Measurements from ENCODE around the gene RAB37. TPM values are rescaled to one million over a fixed set of nuclear protein-coding genes. Genes with fewer than 3 reads are reported as not detected.

Gene RAB37
- total RNA-seq, 1 experiment from 2014 or later: 8.9 TPM

- POLR2A ChIA-PET: no interaction called here
- Mint-ChIP-seq H3K4me1 (no peaks in the 10 kb centered on the region), H3K4me3 (no peak overlapping the region), H3K27ac (no peak overlapping the region), H3K9me3 (no peaks in the 10 kb centered on the region), H3K36me3 (no peaks in the 10 kb centered on the region), H3K27me3 (ENCODE audit: low read depth) (peaks cover 11% of the 10 kb centered on the region; the same call in 1 of the 2 replicates)
- DNase-seq (ENCODE audit: low spot score) (no peak), ATAC-seq (no peak)
- TF ChIP-seq SMAD4 (CRISPR knock-in tag; IDR thresholded peaks at IDR 0.05) (no peak), ZSCAN18 (CRISPR knock-in tag; IDR thresholded peaks at IDR 0.05) (no peak), NR2C2 (CRISPR knock-in tag; IDR thresholded peaks at IDR 0.05) (no peak), GABPB1 (CRISPR knock-in tag; IDR thresholded peaks at IDR 0.05) (no peak), ZNF138 (CRISPR knock-in tag; conservative IDR thresholded peaks at IDR 0.05) (no peak), NR3C1 (CRISPR knock-in tag; conservative IDR thresholded peaks at IDR 0.05; ENCODE audit: low read depth) (no peak), JAZF1 (CRISPR knock-in tag; IDR thresholded peaks at IDR 0.05) (no peak), SOX15 (CRISPR knock-in tag; IDR thresholded peaks at IDR 0.05) (no peak), FOXJ3 (CRISPR knock-in tag; IDR thresholded peaks at IDR 0.05; ENCODE audit: borderline replicate concordance) (no peak)
- TF ChIP-seq, protein P1, sequence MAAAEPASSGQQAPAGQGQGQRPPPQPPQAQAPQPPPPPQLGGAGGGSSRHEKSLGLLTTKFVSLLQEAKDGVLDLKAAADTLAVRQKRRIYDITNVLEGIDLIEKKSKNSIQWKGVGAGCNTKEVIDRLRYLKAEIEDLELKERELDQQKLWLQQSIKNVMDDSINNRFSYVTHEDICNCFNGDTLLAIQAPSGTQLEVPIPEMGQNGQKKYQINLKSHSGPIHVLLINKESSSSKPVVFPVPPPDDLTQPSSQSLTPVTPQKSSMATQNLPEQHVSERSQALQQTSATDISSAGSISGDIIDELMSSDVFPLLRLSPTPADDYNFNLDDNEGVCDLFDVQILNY (CRISPR knock-in tag; IDR thresholded peaks at IDR 0.05): no peak
- TF ChIP-seq, protein P2, sequence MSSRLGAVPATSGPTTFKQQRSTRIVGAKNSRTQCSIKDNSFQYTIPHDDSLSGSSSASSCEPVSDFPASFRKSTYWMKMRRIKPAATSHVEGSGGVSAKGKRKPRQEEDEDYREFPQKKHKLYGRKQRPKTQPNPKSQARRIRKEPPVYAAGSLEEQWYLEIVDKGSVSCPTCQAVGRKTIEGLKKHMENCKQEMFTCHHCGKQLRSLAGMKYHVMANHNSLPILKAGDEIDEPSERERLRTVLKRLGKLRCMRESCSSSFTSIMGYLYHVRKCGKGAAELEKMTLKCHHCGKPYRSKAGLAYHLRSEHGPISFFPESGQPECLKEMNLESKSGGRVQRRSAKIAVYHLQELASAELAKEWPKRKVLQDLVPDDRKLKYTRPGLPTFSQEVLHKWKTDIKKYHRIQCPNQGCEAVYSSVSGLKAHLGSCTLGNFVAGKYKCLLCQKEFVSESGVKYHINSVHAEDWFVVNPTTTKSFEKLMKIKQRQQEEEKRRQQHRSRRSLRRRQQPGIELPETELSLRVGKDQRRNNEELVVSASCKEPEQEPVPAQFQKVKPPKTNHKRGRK (CRISPR knock-in tag; IDR thresholded peaks at IDR 0.05; ENCODE audit: borderline replicate concordance): no peak
- TF ChIP-seq, protein P3, sequence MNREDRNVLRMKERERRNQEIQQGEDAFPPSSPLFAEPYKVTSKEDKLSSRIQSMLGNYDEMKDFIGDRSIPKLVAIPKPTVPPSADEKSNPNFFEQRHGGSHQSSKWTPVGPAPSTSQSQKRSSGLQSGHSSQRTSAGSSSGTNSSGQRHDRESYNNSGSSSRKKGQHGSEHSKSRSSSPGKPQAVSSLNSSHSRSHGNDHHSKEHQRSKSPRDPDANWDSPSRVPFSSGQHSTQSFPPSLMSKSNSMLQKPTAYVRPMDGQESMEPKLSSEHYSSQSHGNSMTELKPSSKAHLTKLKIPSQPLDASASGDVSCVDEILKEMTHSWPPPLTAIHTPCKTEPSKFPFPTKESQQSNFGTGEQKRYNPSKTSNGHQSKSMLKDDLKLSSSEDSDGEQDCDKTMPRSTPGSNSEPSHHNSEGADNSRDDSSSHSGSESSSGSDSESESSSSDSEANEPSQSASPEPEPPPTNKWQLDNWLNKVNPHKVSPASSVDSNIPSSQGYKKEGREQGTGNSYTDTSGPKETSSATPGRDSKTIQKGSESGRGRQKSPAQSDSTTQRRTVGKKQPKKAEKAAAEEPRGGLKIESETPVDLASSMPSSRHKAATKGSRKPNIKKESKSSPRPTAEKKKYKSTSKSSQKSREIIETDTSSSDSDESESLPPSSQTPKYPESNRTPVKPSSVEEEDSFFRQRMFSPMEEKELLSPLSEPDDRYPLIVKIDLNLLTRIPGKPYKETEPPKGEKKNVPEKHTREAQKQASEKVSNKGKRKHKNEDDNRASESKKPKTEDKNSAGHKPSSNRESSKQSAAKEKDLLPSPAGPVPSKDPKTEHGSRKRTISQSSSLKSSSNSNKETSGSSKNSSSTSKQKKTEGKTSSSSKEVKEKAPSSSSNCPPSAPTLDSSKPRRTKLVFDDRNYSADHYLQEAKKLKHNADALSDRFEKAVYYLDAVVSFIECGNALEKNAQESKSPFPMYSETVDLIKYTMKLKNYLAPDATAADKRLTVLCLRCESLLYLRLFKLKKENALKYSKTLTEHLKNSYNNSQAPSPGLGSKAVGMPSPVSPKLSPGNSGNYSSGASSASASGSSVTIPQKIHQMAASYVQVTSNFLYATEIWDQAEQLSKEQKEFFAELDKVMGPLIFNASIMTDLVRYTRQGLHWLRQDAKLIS (CRISPR knock-in tag; IDR thresholded peaks at IDR 0.05; ENCODE audit: borderline replicate concordance): no peak
- CTCF ChIA-PET: interaction anchor here (1.8 kb wide), 1 partner anchor 65 kb away, joined by 7 read pairs; no protein-coding TSS in a partner anchor
Observed at GRCh38 chr17:74722782-74723181, 14.3 kb upstream of the RAB37 start.

DNA sequence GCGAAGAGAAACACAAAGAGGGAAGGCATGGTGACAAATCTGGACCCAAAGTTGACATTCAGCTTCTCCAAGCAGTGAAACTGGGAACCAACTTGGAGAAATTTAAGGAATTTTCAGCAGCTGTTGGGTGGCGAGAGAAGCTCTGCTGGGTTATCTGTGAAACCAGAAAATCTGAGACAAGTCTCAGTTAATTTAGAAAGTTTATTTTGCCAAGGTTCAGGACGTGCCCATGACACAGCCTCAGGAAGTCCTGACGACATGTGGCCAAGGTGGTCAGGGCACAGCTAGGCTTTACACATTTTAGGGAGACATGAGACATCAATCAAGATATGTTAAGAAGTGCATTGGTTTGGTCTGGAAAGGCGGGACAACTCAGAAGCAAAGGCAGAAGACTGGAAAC lies 13.2 kb upstream of the RAB37 start:
- Mint-ChIP-seq H3K27ac (no peak overlapping the region), H3K27me3 (ENCODE audit: low read depth) (peaks cover 11% of the 10 kb centered on the region; the same call in 1 of the 2 replicates), H3K4me3 (no peak overlapping the region), H3K9me3 (no peaks in the 10 kb centered on the region), H3K4me1 (no peaks in the 10 kb centered on the region), H3K36me3 (no peaks in the 10 kb centered on the region)
- DNase-seq (ENCODE audit: low spot score) (no peak), ATAC-seq (no peak)
- CTCF ChIA-PET: interaction anchor here (1.1 kb wide), 1 partner anchor 67 kb away, joined by 5 read pairs; no protein-coding TSS in a partner anchor
- POLR2A ChIA-PET: no interaction called here
- TF ChIP-seq, protein P4, sequence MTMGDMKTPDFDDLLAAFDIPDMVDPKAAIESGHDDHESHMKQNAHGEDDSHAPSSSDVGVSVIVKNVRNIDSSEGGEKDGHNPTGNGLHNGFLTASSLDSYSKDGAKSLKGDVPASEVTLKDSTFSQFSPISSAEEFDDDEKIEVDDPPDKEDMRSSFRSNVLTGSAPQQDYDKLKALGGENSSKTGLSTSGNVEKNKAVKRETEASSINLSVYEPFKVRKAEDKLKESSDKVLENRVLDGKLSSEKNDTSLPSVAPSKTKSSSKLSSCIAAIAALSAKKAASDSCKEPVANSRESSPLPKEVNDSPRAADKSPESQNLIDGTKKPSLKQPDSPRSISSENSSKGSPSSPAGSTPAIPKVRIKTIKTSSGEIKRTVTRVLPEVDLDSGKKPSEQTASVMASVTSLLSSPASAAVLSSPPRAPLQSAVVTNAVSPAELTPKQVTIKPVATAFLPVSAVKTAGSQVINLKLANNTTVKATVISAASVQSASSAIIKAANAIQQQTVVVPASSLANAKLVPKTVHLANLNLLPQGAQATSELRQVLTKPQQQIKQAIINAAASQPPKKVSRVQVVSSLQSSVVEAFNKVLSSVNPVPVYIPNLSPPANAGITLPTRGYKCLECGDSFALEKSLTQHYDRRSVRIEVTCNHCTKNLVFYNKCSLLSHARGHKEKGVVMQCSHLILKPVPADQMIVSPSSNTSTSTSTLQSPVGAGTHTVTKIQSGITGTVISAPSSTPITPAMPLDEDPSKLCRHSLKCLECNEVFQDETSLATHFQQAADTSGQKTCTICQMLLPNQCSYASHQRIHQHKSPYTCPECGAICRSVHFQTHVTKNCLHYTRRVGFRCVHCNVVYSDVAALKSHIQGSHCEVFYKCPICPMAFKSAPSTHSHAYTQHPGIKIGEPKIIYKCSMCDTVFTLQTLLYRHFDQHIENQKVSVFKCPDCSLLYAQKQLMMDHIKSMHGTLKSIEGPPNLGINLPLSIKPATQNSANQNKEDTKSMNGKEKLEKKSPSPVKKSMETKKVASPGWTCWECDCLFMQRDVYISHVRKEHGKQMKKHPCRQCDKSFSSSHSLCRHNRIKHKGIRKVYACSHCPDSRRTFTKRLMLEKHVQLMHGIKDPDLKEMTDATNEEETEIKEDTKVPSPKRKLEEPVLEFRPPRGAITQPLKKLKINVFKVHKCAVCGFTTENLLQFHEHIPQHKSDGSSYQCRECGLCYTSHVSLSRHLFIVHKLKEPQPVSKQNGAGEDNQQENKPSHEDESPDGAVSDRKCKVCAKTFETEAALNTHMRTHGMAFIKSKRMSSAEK (CRISPR knock-in tag; IDR thresholded peaks at IDR 0.05; ENCODE audit: borderline replicate concordance): no peak
- TF ChIP-seq, protein P5, sequence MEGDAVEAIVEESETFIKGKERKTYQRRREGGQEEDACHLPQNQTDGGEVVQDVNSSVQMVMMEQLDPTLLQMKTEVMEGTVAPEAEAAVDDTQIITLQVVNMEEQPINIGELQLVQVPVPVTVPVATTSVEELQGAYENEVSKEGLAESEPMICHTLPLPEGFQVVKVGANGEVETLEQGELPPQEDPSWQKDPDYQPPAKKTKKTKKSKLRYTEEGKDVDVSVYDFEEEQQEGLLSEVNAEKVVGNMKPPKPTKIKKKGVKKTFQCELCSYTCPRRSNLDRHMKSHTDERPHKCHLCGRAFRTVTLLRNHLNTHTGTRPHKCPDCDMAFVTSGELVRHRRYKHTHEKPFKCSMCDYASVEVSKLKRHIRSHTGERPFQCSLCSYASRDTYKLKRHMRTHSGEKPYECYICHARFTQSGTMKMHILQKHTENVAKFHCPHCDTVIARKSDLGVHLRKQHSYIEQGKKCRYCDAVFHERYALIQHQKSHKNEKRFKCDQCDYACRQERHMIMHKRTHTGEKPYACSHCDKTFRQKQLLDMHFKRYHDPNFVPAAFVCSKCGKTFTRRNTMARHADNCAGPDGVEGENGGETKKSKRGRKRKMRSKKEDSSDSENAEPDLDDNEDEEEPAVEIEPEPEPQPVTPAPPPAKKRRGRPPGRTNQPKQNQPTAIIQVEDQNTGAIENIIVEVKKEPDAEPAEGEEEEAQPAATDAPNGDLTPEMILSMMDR (IDR thresholded peaks at IDR 0.05): no peak
- TF ChIP-seq TEAD1 (CRISPR knock-in tag; IDR thresholded peaks at IDR 0.05): no peak
- TF ChIP-seq NR1H2 (CRISPR knock-in tag; IDR thresholded peaks at IDR 0.05): no peak
- TF ChIP-seq, protein P6, sequence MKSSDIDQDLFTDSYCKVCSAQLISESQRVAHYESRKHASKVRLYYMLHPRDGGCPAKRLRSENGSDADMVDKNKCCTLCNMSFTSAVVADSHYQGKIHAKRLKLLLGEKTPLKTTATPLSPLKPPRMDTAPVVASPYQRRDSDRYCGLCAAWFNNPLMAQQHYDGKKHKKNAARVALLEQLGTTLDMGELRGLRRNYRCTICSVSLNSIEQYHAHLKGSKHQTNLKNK (CRISPR knock-in tag; IDR thresholded peaks at IDR 0.05): no peak
- TF ChIP-seq CBFB (CRISPR knock-in tag; IDR thresholded peaks at IDR 0.05; ENCODE audit: low read depth): no peak
- no peak for TF ChIP-seq ZNF396 (CRISPR knock-in tag; IDR thresholded peaks at IDR 0.05; ENCODE audit: borderline replicate concordance)

Data from WTC11 (cell line).